Measurements from ENCODE around the gene KLK13. TPM values are rescaled to one million over a fixed set of nuclear protein-coding genes. Genes with fewer than 3 reads are reported as not detected.

The KLK13 gene
- total RNA-seq, 2 donors from 2014 or later, result not detected

DNA sequence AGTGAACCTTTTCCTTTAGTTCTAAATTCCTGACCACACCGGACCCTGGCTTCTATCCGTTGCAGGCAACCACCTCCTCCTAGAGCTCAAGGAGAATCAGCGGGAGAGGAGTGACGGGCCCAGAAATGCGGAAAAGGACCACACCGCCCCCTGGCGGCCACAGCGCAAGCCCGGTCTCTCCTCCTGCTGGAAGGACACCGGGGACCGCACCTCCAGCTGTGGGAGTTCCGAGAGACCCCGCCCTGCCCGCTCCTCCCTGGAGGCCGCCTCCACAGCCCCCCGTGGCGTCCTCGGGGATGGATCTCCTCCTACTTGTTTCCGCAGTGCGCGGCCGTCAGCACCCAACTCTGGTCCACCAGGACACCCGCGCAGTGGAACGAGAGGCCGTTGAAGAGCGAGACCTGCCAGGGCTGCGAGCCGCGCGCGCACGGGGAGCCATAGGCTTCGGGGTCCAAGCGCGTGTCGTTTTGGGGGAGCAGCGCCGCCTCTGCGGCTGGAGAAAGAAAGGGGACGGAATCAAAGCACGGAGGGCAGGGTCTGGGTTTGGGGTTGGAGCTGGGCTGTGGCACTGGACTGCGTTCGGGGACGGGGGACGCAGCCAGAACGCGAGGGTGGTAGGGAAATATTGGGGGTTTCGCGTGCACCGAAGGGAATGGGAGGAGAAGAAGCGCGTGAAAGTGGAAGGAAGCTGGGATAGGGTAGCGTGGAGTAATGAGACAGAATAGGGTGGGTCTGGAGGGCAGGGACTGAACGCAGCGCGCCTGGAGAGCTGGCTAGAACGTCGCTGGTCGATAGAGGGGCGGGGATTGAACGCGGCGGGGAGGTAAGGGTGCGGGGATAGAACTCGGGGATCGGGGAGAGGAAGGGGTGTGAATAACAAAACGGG is 47.9 kb downstream of the KLK13 start:
- no peak overlapping the region for H3K27ac ChIP-seq
- peak overlapping the region in 1 of 2 donors; percentile 35 for H3K4me3 ChIP-seq
- DNase-seq (ENCODE audit: low spot score), result peak; percentile 67
- TF ChIP-seq, protein P1, sequence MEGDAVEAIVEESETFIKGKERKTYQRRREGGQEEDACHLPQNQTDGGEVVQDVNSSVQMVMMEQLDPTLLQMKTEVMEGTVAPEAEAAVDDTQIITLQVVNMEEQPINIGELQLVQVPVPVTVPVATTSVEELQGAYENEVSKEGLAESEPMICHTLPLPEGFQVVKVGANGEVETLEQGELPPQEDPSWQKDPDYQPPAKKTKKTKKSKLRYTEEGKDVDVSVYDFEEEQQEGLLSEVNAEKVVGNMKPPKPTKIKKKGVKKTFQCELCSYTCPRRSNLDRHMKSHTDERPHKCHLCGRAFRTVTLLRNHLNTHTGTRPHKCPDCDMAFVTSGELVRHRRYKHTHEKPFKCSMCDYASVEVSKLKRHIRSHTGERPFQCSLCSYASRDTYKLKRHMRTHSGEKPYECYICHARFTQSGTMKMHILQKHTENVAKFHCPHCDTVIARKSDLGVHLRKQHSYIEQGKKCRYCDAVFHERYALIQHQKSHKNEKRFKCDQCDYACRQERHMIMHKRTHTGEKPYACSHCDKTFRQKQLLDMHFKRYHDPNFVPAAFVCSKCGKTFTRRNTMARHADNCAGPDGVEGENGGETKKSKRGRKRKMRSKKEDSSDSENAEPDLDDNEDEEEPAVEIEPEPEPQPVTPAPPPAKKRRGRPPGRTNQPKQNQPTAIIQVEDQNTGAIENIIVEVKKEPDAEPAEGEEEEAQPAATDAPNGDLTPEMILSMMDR (IDR thresholded peaks at IDR 0.05), result peak; percentile 53 to 57
- H3K27me3 ChIP-seq, result peaks cover 9 to 11% of the 10 kb centered on the region in 2 donors
- H3K4me1 ChIP-seq, result peaks cover 0 to 25% of the 10 kb centered on the region in 2 donors
- H3K9me3 ChIP-seq, result no peaks in the 10 kb centered on the region
- no peaks in the 10 kb centered on the region for H3K36me3 ChIP-seq

GRCh38 chr19:51015691-51016267 is 49.1 kb downstream of the KLK13 start:
- TF ChIP-seq, protein P1 (IDR thresholded peaks at IDR 0.05), result no peak
- peaks cover 9 to 11% of the 10 kb centered on the region in 2 donors for H3K27me3 ChIP-seq

DNA sequence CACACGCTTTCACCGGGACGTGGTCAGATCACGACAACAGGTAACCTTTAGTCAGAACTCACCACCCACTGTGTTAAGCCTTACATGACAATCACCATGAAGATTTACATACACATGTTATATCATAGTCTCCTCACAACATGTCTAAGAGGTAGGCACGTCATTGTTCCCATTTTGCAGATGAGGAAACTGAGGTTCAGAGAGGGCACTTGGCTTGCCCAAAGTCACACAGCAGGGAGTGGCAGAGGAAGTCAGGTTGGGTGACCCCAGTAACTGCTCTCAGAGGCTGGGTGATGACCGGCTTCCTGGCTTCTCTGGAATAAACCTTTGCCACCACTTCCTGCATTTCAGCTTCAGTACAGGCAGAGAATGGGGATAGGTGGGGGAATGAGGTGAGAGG is 50.6 kb downstream of the KLK13 start:
- Histone ChIP-seq H3K27me3 (peaks cover 9 to 11% of the 10 kb centered on the region in 2 donors), H3K36me3 (no peaks in the 10 kb centered on the region), H3K9me3 (no peaks in the 10 kb centered on the region), H3K4me1 (peaks cover 0 to 17% of the 10 kb centered on the region in 2 donors), H3K27ac (no peak overlapping the region), H3K4me3 (no peak overlapping the region)
- TF ChIP-seq, protein P1 (IDR thresholded peaks at IDR 0.05), result no peak
- DNase-seq (ENCODE audit: low spot score), result no peak

More at GRCh38 chr19:51015691-51016267, 49.1 kb downstream of the KLK13 start:
- no peak overlapping the region for H3K27ac ChIP-seq
- H3K4me3 ChIP-seq, result no peak overlapping the region
- H3K4me1 ChIP-seq, result peaks cover 0 to 25% of the 10 kb centered on the region in 2 donors
- H3K9me3 ChIP-seq, result no peaks in the 10 kb centered on the region
- no peak for DNase-seq (ENCODE audit: low spot score)
- no peaks in the 10 kb centered on the region for H3K36me3 ChIP-seq

GRCh38 chr19:51012661-51013190 is 52.2 kb downstream of the KLK13 start:
- DNase-seq (ENCODE audit: low spot score), result no peak
- Histone ChIP-seq H3K27ac (no peak overlapping the region), H3K4me1 (peaks cover 0 to 10% of the 10 kb centered on the region in 2 donors), H3K9me3 (no peaks in the 10 kb centered on the region), H3K4me3 (no peak overlapping the region), H3K36me3 (no peaks in the 10 kb centered on the region), H3K27me3 (peaks cover 9 to 11% of the 10 kb centered on the region in 2 donors)
- TF ChIP-seq, protein P1 (IDR thresholded peaks at IDR 0.05), result no peak

GRCh38 chr19:51010066-51010795 is 54.7 kb downstream of the KLK13 start:
- Histone ChIP-seq H3K27me3 (no peaks in the 10 kb centered on the region), H3K27ac (no peak overlapping the region), H3K36me3 (no peaks in the 10 kb centered on the region), H3K4me1 (no peaks in the 10 kb centered on the region), H3K4me3 (no peak overlapping the region), H3K9me3 (no peaks in the 10 kb centered on the region)
- TF ChIP-seq, protein P1 (IDR thresholded peaks at IDR 0.05), result no peak
- no peak for DNase-seq (ENCODE audit: low spot score)
